HG03354 (cell line): ENCODE results near the gene ASAP3.

Source experiments
- ATAC-seq: cut with Tn5 transposase; IDR thresholded peaks from one replicate; pipeline ENCODE4 v1.9.1; 2021; ENCODE audit warnings: mild to moderate bottlenecking; ENCODE audit not compliant: unreplicated experiment, poor library complexity, severe bottlenecking

Gene ASAP3

GRCh38 chr1:23480187-23481025, 3.6 kb downstream of the ASAP3 start:
- no peak for ATAC-seq

- ATAC-seq = no peak
Measured at GRCh38 chr1:23479666-23479941, 4.4 kb downstream of the ASAP3 start.

GRCh38 chr1:23478896-23479665, 4.9 kb downstream of the ASAP3 start:
- no peak for ATAC-seq

GRCh38 chr1:23477359-23478144, 6.4 kb downstream of the ASAP3 start:
- ATAC-seq = no peak

GRCh38 chr1:23475641-23476040, 8.3 kb downstream of the ASAP3 start:
- ATAC-seq = no peak

- ATAC-seq = no peak
Measured at GRCh38 chr1:23475134-23475628, 8.8 kb downstream of the ASAP3 start.

- no peak for ATAC-seq
Measured at GRCh38 chr1:23473037-23473800, 10.8 kb downstream of the ASAP3 start.

GRCh38 chr1:23472351-23473036, 11.5 kb downstream of the ASAP3 start:
- ATAC-seq = no peak

GRCh38 chr1:23471473-23472075, 12.4 kb downstream of the ASAP3 start:
- ATAC-seq = no peak

GRCh38 chr1:23470282-23471070, 13.5 kb downstream of the ASAP3 start:
- ATAC-seq = no peak

- no peak for ATAC-seq
Measured at GRCh38 chr1:23469372-23469982, 14.5 kb downstream of the ASAP3 start.

GRCh38 chr1:23466423-23466989, 17.5 kb downstream of the ASAP3 start:
- no peak for ATAC-seq

- no peak for ATAC-seq
Measured at GRCh38 chr1:23463286-23463685, 20.7 kb downstream of the ASAP3 start.

GRCh38 chr1:23462766-23463165, 21.2 kb downstream of the ASAP3 start:
- ATAC-seq = no peak

GRCh38 chr1:23461050-23461449, 22.9 kb downstream of the ASAP3 start:
- ATAC-seq = no peak

GRCh38 chr1:23460519-23460918, 23.5 kb downstream of the ASAP3 start:
- ATAC-seq = no peak

- no peak for ATAC-seq
Measured at GRCh38 chr1:23459338-23459757, 24.6 kb downstream of the ASAP3 start.
